Heart left ventricle (tissue), 16 donors: ENCODE data around the gene PCSK5. TPM values are rescaled to one million over a fixed set of nuclear protein-coding genes. Genes with fewer than 3 reads are reported as not detected.

Experiments used
- ATAC-seq, 4 donors: fragments of 200-7000 bp; cut with Tn5 transposase; one replicate each; pipeline ENCODE4 v1.9.1; 2020 to 2022; ENCODE audit warnings: moderate library complexity in 4 of 4, mild to moderate bottlenecking in 3 of 4, moderate number of reproducible peaks in 1 of 4
- DNase-seq, 5 donors: peaks; one replicate each; pipeline ENCODE4 v3.0.0-alpha.2; 2020
- H3K27ac ChIP-seq, 12 donors: fragments of 200-600 bp; sonication (generic) in 4 of 12; one replicate each; pipeline versions ENCODE4 v1.5.0 to v1.8.0; 2016 to 2022; ENCODE audit warnings: mild to moderate bottlenecking in 2 of 12
- H3K27me3 ChIP-seq, 9 donors: fragments of 200-600 bp; sonication (generic) in 2 of 9; one replicate each; pipeline versions ENCODE4 v1.5.1 to v1.8.0; 2016 to 2022; ENCODE audit warnings: mild to moderate bottlenecking in 3 of 9
- H3K36me3 ChIP-seq, 9 donors: fragments of 200-600 bp; sonication (generic) in 2 of 9; one replicate each; pipeline versions ENCODE4 v1.5.0 to v1.8.0; 2018 to 2022; ENCODE audit warnings: mild to moderate bottlenecking in 2 of 9
- H3K4me1 ChIP-seq, 12 donors: fragments of 200-600 bp; sonication (generic) in 4 of 12; one replicate each; pipeline versions ENCODE4 v1.5.0 to v1.8.0; 2016 to 2022; ENCODE audit warnings: mild to moderate bottlenecking in 3 of 12
- H3K4me3 ChIP-seq, 12 donors: fragments of 200-600 bp; sonication (generic) in 4 of 12; one replicate each; pipeline versions ENCODE4 v1.5.0 to v1.8.0; 2017 to 2022; ENCODE audit warnings: mild to moderate bottlenecking in 9 of 12, moderate library complexity in 4 of 12
- H3K9me3 ChIP-seq, 12 donors: fragments of 200-600 bp; sonication (generic) in 4 of 12; one replicate each; pipeline versions ENCODE4 v1.5.0 to v1.8.0; 2016 to 2022; ENCODE audit warnings: mild to moderate bottlenecking in 1 of 12
- CTCF ChIP-seq, 12 donors: fragments of 200-600 bp; sonication (generic) in 4 of 12; IDR thresholded peaks; one replicate each; pipeline versions ENCODE4 v1.5.0 to v1.8.0; 2018 to 2022; ENCODE audit warnings: antibody characterized with exemption in 12 of 12, mild to moderate bottlenecking in 5 of 12
- POLR2A ChIP-seq, 2 donors: fragments of 450-650 bp; IDR thresholded peaks; one replicate each; pipeline ENCODE4 v1.6.1; 2017; ENCODE audit warnings: antibody characterized with exemption in 2 of 2, mild to moderate bottlenecking in 2 of 2, moderate library complexity in 2 of 2
- WGBS, 4 donors: extraction: QIAGEN DNeasy Blood & Tissue Kit in 2 of 4; methylation state at CpG; one replicate each; pipeline versions ENCODE4 v1.1.5 to v1.1.7; 2013 to 2018; 5-methylcytosine and 5-hydroxymethylcytosine counted together
- intact Hi-C, 10 donors: fragments of 100-400 bp; cut with DNase I; formaldehyde crosslinking; loops; one replicate each; pipeline versions ENCODE4 v1.11.1 to v1.14.2; 2022
- polyA plus RNA-seq, 2 donors: library from polyadenylated mRNA; stranded (reverse); fragments of 200-250 nt; gene quantifications; one replicate each; pipeline ENCODE4 v1.2.3, GENCODE V29; 2013
- total RNA-seq, 9 donors: library from RNA; depleted of rRNA in 2 of 9; stranded (reverse); fragments of >200 nt in 2 of 9; fragmentation: NEBNext Ultra II Directional in 3 of 9; extraction: Animal tissue kit (Norgen Biotek cat#: 25700) in 3 of 9; gene quantifications; one replicate each; pipeline versions ENCODE4 v1.1.0 to v1.2.4, GENCODE V29; 2016 to 2023
- donor health status: ischemic (EF 13 %, LVEDD 7.1; RV severe dilation, severe dysfunction).
- donor health status: healthy with polysubstance abuse.
- donor health status: DM: no; HTN: yes; CAD: no.
- donor health status: DM: no; HTN: no; CAD: no.
- donor health status: ischemic (EF 25% LVEDD 6.9; RV normal size, moderate dysfunction).
- donor health status: ischemic (EF 25% LVEDD 5.7; RV mildly dilated, moderate dysfunction).
- donor health status: healthy.
- donor health status: DM: yes; HTN: yes; CAD: no.
- donor health status: ischemic (EF 35%, LVEDD 5.7; RV mildly dilated, moderate dysfunction).
- donor health status: nonischemic (EF 11% LVEDD 7.7; RV severe dilation, severe dysfunction).
- donor health status: DM: yes; HTN: yes; CAD: no.
- donor health status: PGD.
- donor health status: ischemic (EF 29% LVEDD 5.4; RV normal size, mild dysfunction).
- donor health status: nonischemic (EF 23%, LVEDD 6.1; RV moderate dilation, normal function).

The PCSK5 gene
- total and polyA plus RNA-seq, 11 donors = 1.3 to 13.6 (median 5.9) TPM

GRCh38 chr9:76135902-76136301 is 245.4 kb downstream of the PCSK5 start:
- H3K4me3 ChIP-seq = no peak overlapping the region
- TF ChIP-seq CTCF (IDR thresholded peaks at IDR 0.05) = no peak
- TF ChIP-seq POLR2A (IDR thresholded peaks at IDR 0.05) = no peak
- no peak overlapping the region for H3K27ac ChIP-seq
- no peaks in the 10 kb centered on the region for H3K27me3 ChIP-seq
- ATAC-seq = no peak
- H3K9me3 ChIP-seq = no peaks in the 10 kb centered on the region
- no peak for DNase-seq
- H3K4me1 ChIP-seq = peaks cover 0 to 8% (median 0%) of the 10 kb centered on the region in 12 donors
- no peaks in the 10 kb centered on the region for H3K36me3 ChIP-seq
- intact Hi-C loops = no loop called here
- 48 to 61% (median 59%) methylated on average over 5 of the region's 5 CpGs for WGBS, 4 donors

- DNase-seq (no peak), ATAC-seq (peak in 2 of 4 donors; percentile 39 to 67)
- Histone ChIP-seq H3K4me1 (peaks cover 0 to 8% (median 0%) of the 10 kb centered on the region in 12 donors), H3K4me3 (no peak overlapping the region), H3K27me3 (no peaks in the 10 kb centered on the region), H3K27ac (no peak overlapping the region), H3K9me3 (no peaks in the 10 kb centered on the region), H3K36me3 (no peaks in the 10 kb centered on the region)
- TF ChIP-seq POLR2A (IDR thresholded peaks at IDR 0.05) (no peak), CTCF (IDR thresholded peaks at IDR 0.05) (no peak)
- intact Hi-C loops = no loop called here
- WGBS, 4 donors = 20 to 40% (median 38%) methylated on average over 1 of the region's 1 CpG
Observed at GRCh38 chr9:76136986-76137385, 246.5 kb downstream of the PCSK5 start.

GRCh38 chr9:76137931-76138330 is 247.5 kb downstream of the PCSK5 start:
- no peak for TF ChIP-seq CTCF (IDR thresholded peaks at IDR 0.05)
- TF ChIP-seq POLR2A (IDR thresholded peaks at IDR 0.05) = no peak
- Histone ChIP-seq H3K27ac (no peak overlapping the region), H3K36me3 (no peaks in the 10 kb centered on the region), H3K9me3 (no peaks in the 10 kb centered on the region), H3K4me3 (no peak overlapping the region), H3K27me3 (no peaks in the 10 kb centered on the region), H3K4me1 (peaks cover 0 to 8% (median 0%) of the 10 kb centered on the region in 12 donors)
- no peak for DNase-seq
- intact Hi-C loops = no loop called here
- 81 to 88% (median 84%) methylated on average over 5 of the region's 5 CpGs for WGBS, 4 donors
- no peak for ATAC-seq

- intact Hi-C loops = no loop called here
- Histone ChIP-seq H3K9me3 (no peaks in the 10 kb centered on the region), H3K27me3 (no peaks in the 10 kb centered on the region), H3K4me3 (no peak overlapping the region), H3K4me1 (peaks cover 0 to 8% (median 0%) of the 10 kb centered on the region in 12 donors), H3K36me3 (no peaks in the 10 kb centered on the region), H3K27ac (no peak overlapping the region)
- DNase-seq = no peak
- TF ChIP-seq CTCF (IDR thresholded peaks at IDR 0.05) = no peak
- TF ChIP-seq POLR2A (IDR thresholded peaks at IDR 0.05) = no peak
- no peak for ATAC-seq
- 76 to 87% (median 85%) methylated on average over 4 of the region's 4 CpGs for WGBS, 4 donors
Observed at GRCh38 chr9:76138360-76138759, 247.9 kb downstream of the PCSK5 start.
